HG02588 (cell line): ENCODE data around the gene RASA3.
"Not testable (repeated sequence)": the region's sequence is repeated elsewhere in the genome, so short reads cannot be mapped to it uniquely, and the experiment has no call there.

Experiments
- ATAC-seq: cut with Tn5 transposase; IDR thresholded peaks from one replicate; pipeline ENCODE4 v1.9.1; 2021; ENCODE audit warnings: mild to moderate bottlenecking, moderate library complexity; ENCODE audit not compliant: unreplicated experiment

RASA3 gene

GRCh38 chr13:113996081-113996911 lies 136.1 kb downstream of the RASA3 start:
- no peak for ATAC-seq

GRCh38 chr13:113995051-113995601 lies 137.3 kb downstream of the RASA3 start:
- ATAC-seq, result no peak

GRCh38 chr13:113992276-113993005 lies 140.0 kb downstream of the RASA3 start:
- ATAC-seq, result no peak

GRCh38 chr13:113991676-113992179 lies 140.7 kb downstream of the RASA3 start:
- no peak for ATAC-seq

- no peak for ATAC-seq
Measured at GRCh38 chr13:113991191-113991669, 141.2 kb downstream of the RASA3 start.

- no peak for ATAC-seq
Measured at GRCh38 chr13:113990321-113990837, 142.0 kb downstream of the RASA3 start.

- ATAC-seq, result no peak
Measured at GRCh38 chr13:113989585-113990300, 142.7 kb downstream of the RASA3 start.

GRCh38 chr13:113988859-113989258 lies 143.6 kb downstream of the RASA3 start:
- not testable (repeated sequence) for ATAC-seq

GRCh38 chr13:113982296-113982661 lies 150.1 kb downstream of the RASA3 start:
- no peak for ATAC-seq

GRCh38 chr13:113981611-113982295 lies 150.7 kb downstream of the RASA3 start:
- no peak for ATAC-seq

GRCh38 chr13:113981194-113981605 lies 151.2 kb downstream of the RASA3 start:
- no peak for ATAC-seq

- no peak for ATAC-seq
Measured at GRCh38 chr13:113980489-113981064, 151.8 kb downstream of the RASA3 start.

GRCh38 chr13:113979791-113980471 lies 152.5 kb downstream of the RASA3 start:
- ATAC-seq, result no peak

GRCh38 chr13:113978741-113979481 lies 153.5 kb downstream of the RASA3 start:
- ATAC-seq, result no peak

GRCh38 chr13:113977976-113978375 lies 154.4 kb downstream of the RASA3 start:
- no peak for ATAC-seq

- ATAC-seq, result no peak
Measured at GRCh38 chr13:113976711-113977684, 155.4 kb downstream of the RASA3 start.

- ATAC-seq, result no peak
Measured at GRCh38 chr13:113975416-113975815, 157.0 kb downstream of the RASA3 start.
